GM19397 (cell line): ENCODE measurements around the gene SPECC1L.

Experiments
- ATAC-seq: cut with Tn5 transposase; IDR thresholded peaks from one replicate; pipeline ENCODE4 v1.9.1; 2021; ENCODE audit warnings: mild to moderate bottlenecking, moderate library complexity; ENCODE audit not compliant: unreplicated experiment

Gene SPECC1L

DNA sequence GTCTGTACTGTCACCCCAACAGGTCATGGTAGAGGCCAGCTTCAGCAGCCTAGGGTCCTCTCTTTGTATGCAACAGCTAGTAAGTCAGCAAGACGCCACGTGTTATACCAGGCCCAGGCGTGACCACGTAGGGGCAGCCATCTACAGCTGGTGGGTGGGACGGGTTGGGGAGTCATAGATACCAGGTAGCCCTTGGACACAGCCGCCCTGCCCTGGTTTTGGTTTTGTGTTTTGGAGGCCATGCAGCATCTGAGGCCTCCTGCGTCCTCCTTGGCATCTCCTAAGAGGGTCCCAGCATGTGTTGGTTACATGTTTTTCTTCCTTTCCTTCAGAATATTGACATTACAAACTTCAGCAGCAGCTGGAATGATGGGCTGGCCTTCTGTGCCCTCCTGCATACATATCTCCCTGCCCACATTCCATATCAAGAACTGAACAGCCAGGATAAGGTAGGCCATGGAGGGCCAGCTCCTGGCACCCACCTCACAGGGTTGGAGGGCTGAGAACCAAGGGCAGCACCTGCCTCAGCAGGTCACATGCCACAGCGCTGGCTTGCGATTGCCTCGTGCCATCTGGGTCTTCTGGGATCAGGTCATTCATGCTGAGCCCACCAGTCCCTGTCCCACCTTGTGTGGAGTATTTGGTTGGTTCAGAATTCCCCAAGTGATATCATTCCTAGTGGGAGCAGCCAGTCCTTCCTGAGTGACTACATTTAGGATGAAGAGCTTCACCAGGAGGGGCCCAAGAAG lies 140.8 kb downstream of the SPECC1L start:
- ATAC-seq, result no peak

- no peak for ATAC-seq
Observed at GRCh38 chr22:24412274-24412673, 141.6 kb downstream of the SPECC1L start.

- ATAC-seq, result no peak
Observed at GRCh38 chr22:24413271-24413670, 142.6 kb downstream of the SPECC1L start.

DNA sequence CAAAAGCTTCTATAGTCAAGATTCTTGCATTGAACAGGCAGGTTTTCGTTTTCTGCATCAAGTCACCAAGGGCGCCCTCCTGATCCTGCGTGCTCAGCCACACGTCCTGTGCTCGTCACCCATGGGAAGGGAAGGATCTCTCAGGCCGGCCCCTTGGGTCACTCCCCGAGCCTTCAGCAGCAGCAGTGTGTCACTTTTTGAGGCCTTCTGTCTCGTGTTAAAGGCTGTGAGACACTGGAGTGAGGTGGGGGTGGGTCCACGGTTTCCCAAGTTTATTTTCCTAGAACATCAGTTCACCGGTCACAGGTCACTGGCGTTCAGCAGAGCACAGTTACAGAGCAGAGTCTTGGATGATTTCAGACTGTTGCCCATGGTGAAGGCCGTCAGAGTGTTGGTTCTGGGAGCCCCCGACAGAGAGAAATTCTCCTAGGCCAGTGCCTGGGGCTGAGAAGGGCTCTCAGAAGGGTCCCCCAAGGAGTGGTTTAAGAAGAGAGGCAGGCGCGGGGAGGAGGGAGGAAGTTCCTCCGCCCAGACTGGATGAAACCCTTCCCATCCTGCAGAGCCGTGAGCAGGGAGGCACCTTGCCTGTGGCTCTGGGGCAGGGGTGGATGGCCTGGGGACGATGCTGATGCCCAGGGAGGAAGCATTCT lies 143.2 kb downstream of the SPECC1L start:
- ATAC-seq, result no peak

DNA sequence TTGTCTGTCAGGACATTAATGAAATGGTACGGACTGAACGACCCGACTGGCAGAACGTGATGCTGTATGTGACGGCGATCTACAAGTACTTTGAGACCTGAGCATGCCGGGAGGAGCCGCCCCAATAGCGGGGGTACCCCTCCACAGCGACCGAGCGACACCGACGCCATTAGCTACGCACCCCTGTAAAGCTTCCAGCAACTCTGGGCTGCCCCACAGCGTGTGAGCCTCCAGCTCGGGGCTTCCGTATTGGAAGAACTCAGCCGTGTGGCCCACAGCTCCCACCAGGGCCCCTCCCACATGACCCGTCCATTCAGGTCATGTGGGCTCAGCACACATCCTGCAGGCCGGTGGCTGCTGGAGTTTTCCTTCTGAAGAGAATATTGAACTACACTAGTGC lies 143.9 kb downstream of the SPECC1L start:
- ATAC-seq, result no peak

DNA sequence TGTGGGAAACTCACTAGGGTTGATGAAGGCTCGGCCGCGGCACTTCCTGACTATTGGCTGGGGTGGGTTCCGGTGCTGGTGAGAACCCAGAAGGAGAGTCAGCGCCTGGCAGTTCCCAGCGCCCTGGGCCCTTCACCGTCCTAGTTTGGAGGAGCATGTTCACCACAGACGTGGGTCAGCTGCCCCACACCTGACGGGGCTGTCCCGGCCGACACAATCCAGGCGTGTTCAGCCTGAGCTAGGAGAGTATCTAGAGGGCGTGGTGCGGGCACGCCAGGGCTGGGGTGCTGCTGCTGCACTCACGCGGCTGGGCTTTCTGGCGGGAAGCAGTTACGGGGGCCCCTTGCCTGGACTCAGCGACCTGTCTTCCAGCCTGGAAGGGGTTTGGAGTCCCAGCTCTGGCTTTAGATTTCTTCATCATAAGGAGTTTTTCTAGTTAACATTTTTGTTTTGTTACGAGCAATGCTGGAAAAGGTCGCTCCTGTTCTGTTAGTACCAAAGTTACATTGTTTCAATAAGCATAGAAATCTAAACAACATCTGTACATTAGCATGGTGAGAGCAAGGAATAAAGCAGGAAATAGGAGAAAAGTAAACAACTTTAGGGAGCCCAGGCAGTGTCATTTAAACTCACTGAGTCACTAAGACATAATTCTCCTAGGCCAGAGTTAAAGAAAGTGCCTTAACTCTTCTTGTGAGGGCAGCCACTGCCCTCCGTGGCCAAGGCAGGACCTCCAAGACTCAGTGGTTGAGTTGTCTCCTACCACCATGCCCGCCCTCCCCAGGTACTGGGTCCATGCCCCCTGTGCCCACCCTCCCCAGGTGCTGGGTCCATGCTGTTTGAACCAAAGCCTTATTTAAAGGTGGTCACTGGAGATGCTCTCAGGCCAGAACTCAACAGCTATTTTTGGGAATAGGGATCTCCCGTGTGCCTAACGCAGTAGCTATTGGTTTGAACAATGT lies 144.6 kb downstream of the SPECC1L start:
- no peak for ATAC-seq

DNA sequence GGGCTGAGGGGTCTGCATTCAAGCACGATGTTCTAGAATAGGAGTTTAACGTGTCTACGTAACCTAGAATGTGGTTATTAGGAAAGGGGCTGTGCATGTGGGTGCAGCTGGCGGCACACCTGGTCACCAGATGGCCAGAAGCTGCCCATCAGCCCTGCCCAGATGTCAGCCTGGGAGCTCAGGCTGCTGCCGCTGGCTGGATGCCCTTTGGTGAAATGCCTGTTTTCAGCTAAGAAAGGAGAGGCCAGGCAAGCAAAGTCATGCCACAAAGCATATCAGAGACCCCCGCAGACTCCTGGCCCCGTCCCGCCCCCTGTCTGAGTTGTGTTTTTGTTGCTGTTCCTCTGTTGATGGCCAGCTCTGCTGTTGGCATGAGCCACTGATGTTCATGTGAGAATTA lies 145.5 kb downstream of the SPECC1L start:
- no peak for ATAC-seq

- ATAC-seq, result no peak
Observed at GRCh38 chr22:24416611-24417010, 146.0 kb downstream of the SPECC1L start.

- no peak for ATAC-seq
Observed at GRCh38 chr22:24417200-24417599, 146.6 kb downstream of the SPECC1L start.

GRCh38 chr22:24417901-24418641 lies 147.4 kb downstream of the SPECC1L start:
- no peak for ATAC-seq

DNA sequence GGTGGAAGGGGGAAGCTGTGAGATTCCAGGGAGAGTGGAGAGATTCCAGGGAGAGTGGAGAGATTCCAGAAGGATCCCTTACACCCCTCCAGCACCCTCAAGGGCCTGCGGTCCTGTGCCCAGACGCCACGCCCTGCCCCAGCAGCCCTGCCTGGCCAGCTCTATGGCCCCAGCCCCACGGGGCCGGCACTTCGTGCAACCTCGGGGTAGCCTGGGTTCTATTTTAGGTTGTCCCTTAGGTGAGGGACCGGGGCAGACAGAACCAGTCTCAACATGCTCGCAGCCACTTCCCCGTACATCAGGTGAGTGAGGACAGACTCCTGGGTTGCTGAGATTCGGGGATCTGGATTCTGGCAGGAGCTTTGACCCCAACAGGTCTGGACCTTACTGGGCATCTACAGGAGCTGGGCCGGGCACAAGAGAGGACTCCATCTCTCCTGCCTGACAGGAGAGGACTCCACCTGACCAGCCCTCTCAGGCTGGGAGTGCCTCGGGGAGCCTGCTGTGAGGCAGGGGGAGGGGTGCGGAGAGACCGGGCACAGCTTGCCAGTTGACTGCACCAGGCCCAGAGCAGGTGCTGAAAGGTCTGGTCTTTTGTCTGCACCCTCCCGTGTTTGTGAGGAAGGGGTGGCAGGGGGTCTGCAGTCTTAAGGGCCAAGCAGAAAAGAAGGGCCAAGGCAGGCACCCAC lies 148.3 kb downstream of the SPECC1L start:
- no peak for ATAC-seq

GRCh38 chr22:24419475-24419850 lies 148.8 kb downstream of the SPECC1L start:
- ATAC-seq, result no peak

DNA sequence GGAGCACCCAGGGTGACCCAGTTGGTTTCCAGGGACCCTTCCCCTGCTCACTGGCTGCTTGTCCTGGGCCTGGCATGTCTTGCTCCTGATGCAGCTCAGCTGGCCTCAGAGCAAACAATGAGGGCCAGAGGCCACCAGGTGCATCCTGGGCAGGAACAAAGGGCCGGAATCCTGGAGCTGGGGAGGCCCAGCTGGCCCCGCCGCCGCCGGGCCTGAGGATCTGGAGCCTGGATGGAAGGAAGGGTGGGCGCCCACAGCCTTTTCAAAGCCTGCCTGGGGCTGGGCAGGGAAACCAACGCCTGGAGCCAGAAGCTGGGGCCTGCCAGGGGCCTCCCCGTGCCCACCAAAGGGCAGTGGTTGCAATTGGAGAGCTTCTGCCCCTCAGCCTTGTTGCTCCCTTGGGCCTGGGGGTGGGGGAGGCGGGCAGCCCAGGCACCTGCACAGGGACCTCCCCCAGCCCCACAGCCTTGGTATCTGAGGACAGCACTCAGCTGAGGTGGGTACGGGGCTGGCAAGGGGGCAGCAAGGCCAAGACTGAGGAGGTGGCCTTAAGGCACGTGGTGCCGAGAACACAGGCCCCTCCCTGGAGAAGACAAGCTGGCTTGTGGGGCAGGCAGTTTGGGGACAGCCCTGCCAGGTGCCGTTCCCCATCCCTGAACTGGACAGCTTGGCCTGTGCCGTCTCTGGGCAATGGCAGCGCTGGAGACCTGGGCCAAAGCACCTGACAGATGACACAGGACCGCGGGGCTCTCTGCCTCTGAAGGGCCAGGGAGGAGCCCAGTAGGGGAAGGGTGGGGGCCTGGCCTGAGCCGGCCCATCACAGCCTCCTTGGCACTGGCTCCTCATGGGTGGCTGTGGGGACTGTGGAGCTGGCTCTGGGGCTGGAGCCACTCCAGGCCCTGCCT lies 149.7 kb downstream of the SPECC1L start:
- no peak for ATAC-seq

DNA sequence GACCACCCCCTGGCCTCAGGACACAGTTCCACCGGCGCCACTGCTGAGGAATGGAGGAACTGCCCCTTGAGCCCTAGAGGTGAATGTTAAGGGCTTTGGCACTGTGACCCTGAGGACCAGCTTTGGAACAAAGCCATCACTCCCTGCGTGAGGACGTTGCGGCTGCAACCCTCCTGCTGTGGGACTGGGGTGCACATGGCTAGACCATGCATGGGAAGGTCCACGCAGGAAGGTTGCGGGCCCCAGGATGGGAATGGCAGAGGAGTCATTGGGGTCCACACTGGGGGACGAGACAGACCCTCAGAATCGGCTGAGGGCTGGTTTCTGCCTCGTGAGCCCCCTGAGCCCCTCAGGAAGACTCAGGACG lies 150.3 kb downstream of the SPECC1L start:
- ATAC-seq, result no peak

DNA sequence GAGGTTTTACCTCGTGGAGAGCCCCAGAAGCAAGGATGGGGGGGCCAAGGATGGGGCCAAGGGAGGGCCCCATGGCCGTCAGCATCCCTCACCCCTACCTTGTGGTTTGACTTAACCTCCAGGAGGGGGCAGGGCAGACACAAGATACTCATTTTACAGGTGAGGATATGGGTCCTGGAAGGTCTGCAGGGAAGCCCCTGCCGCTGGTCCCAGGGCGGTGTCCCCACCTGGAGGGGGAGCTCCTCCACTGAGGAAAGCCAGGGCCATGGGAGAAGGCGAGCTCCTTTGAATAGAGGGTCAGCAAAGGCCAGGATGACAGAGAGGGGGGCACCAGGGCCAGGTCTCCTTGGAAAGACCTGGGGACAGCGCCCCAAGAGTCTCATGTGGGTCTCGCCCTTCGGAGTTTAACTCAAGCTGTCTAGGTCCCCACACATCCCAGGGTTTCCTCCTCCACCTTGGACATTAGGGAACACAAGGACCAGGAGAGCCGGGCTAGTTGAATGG lies 150.8 kb downstream of the SPECC1L start:
- ATAC-seq, result no peak

GRCh38 chr22:24422102-24422665 lies 151.6 kb downstream of the SPECC1L start:
- no peak for ATAC-seq

GRCh38 chr22:24423519-24424000 lies 152.9 kb downstream of the SPECC1L start:
- no peak for ATAC-seq

- no peak for ATAC-seq
Observed at GRCh38 chr22:24424001-24424900, 153.6 kb downstream of the SPECC1L start.
